Mesenchymal stem cell (in vitro differentiated cells and primary cell): Measurements from ENCODE around the gene RHOBTB3.

Experiments
- DNase-seq: peaks from one replicate; pipeline ENCODE4 v3.0.0-alpha.2; 2013
- H2AFZ ChIP-seq: one replicate; pipeline ENCODE4 v1.6.1; 2013; ENCODE audit warnings: low read depth, mild to moderate bottlenecking, control low read depth, inconsistent platforms, low read length, moderate library complexity
- H2AK5ac ChIP-seq: 2 replicates; pipeline ENCODE4 v1.6.1; 2013; ENCODE audit warnings: low read length, moderate library complexity, mild to moderate bottlenecking, inconsistent platforms; ENCODE audit not compliant: severe bottlenecking
- H2BK120ac ChIP-seq: one replicate; pipeline ENCODE4 v1.6.1; 2013; ENCODE audit warnings: low read depth, mild to moderate bottlenecking, inconsistent platforms, low read length, moderate library complexity
- H2BK12ac ChIP-seq, 2 experiments: one replicate each; pipeline ENCODE4 v1.6.1; 2013; ENCODE audit warnings: inconsistent platforms in 2 of 2, low read length in 2 of 2, mild to moderate bottlenecking in 2 of 2, moderate library complexity in 2 of 2, control low read depth in 1 of 2
- H2BK15ac ChIP-seq: one replicate; pipeline ENCODE4 v1.6.1; 2013; ENCODE audit warnings: mild to moderate bottlenecking, low read depth, inconsistent platforms; ENCODE audit not compliant: poor library complexity, severe bottlenecking
- H2BK5ac ChIP-seq: 2 replicates; pipeline ENCODE4 v1.6.1; 2013; ENCODE audit warnings: low read depth, mild to moderate bottlenecking, low read length, control low read depth, inconsistent platforms; ENCODE audit not compliant: poor library complexity, severe bottlenecking
- H3K14ac ChIP-seq, 2 experiments: one replicate each; pipeline ENCODE4 v1.6.1; 2013; ENCODE audit warnings: inconsistent platforms in 2 of 2, low read length in 2 of 2, control low read depth in 1 of 2, mild to moderate bottlenecking in 1 of 2, moderate library complexity in 1 of 2
- H3K18ac ChIP-seq, 2 experiments: one replicate each; pipeline ENCODE4 v1.6.1; 2013; ENCODE audit warnings: inconsistent platforms in 2 of 2, low read length in 2 of 2, control low read depth in 1 of 2, low read depth in 1 of 2, mild to moderate bottlenecking in 1 of 2
- H3K23ac ChIP-seq, 2 experiments: one replicate each; pipeline ENCODE4 v1.6.1; 2013; ENCODE audit warnings: inconsistent platforms in 2 of 2, low read length in 2 of 2, mild to moderate bottlenecking in 2 of 2, moderate library complexity in 2 of 2, control low read depth in 1 of 2
- H3K27ac ChIP-seq: 2 replicates; pipeline ENCODE4 v1.5.1; 2013; ENCODE audit warnings: mild to moderate bottlenecking, moderate library complexity, low read length, control low read depth, inconsistent platforms; ENCODE audit not compliant: poor library complexity, severe bottlenecking
- H3K27me3 ChIP-seq, 2 experiments: 2 replicates each; pipeline versions ENCODE4 v1.6.1 to v1.7.0; 2013; ENCODE audit warnings: low read length in 2 of 2, mild to moderate bottlenecking in 2 of 2, moderate library complexity in 2 of 2, control low read depth in 1 of 2, inconsistent platforms in 1 of 2; ENCODE audit not compliant: control insufficient read depth in 1 of 2, insufficient read depth in 1 of 2
- H3K36me3 ChIP-seq, 2 experiments: 2 replicates each; pipeline versions ENCODE4 v1.6.1 to v1.7.0; 2013; ENCODE audit warnings: low read length in 2 of 2, control low read depth in 1 of 2, inconsistent platforms in 1 of 2, low read depth in 1 of 2, mild to moderate bottlenecking in 1 of 2; ENCODE audit not compliant: insufficient read depth in 2 of 2, control insufficient read depth in 1 of 2
- H3K4ac ChIP-seq, 2 experiments: one replicate each; pipeline ENCODE4 v1.6.1; 2013; ENCODE audit warnings: inconsistent platforms in 2 of 2, low read length in 2 of 2, mild to moderate bottlenecking in 2 of 2, moderate library complexity in 2 of 2, control low read depth in 1 of 2, low read depth in 1 of 2
- H3K4me1 ChIP-seq: 2 replicates; pipeline ENCODE4 v1.6.1; 2013; ENCODE audit warnings: low read depth, low read length, control low read depth; ENCODE audit not compliant: control insufficient read depth, insufficient read depth
- H3K4me2 ChIP-seq: 2 replicates; pipeline ENCODE4 v1.6.1; 2013; ENCODE audit warnings: low read length, mild to moderate bottlenecking, inconsistent platforms; ENCODE audit not compliant: poor library complexity, severe bottlenecking
- H3K4me3 ChIP-seq, 2 experiments: 2 replicates each; pipeline versions ENCODE4 v1.5.1 to v1.7.0; 2013; ENCODE audit warnings: low read length in 2 of 2, mild to moderate bottlenecking in 2 of 2, control low read depth in 1 of 2, low read depth in 1 of 2; ENCODE audit not compliant: insufficient read depth in 1 of 2
- H3K79me1 ChIP-seq: replicated peaks from 2 replicates; pipeline ENCODE4 v1.6.1; 2013; ENCODE audit warnings: mild to moderate bottlenecking, control low read depth, low read length, inconsistent platforms; ENCODE audit not compliant: poor library complexity, severe bottlenecking
- H3K9ac ChIP-seq: 2 replicates; pipeline ENCODE4 v1.7.0; 2013; ENCODE audit warnings: mild to moderate bottlenecking, low read length, moderate library complexity
- H3K9me3 ChIP-seq: 2 replicates; pipeline ENCODE4 v1.7.0; 2013; ENCODE audit warnings: mild to moderate bottlenecking, low read length; ENCODE audit not compliant: control insufficient read depth
- H4K8ac ChIP-seq: one replicate; pipeline ENCODE4 v1.6.1; 2013; ENCODE audit warnings: inconsistent platforms, mild to moderate bottlenecking, low read length, moderate library complexity
- H4K91ac ChIP-seq: one replicate; pipeline ENCODE4 v1.6.1; 2013; ENCODE audit warnings: mild to moderate bottlenecking, low read length, inconsistent platforms
- WGBS: methylation state at CpG from one replicate; pipeline ENCODE4 v1.1.7; 2013; ENCODE audit warnings: mixed read lengths; 5-methylcytosine and 5-hydroxymethylcytosine counted together

Gene RHOBTB3

DNA sequence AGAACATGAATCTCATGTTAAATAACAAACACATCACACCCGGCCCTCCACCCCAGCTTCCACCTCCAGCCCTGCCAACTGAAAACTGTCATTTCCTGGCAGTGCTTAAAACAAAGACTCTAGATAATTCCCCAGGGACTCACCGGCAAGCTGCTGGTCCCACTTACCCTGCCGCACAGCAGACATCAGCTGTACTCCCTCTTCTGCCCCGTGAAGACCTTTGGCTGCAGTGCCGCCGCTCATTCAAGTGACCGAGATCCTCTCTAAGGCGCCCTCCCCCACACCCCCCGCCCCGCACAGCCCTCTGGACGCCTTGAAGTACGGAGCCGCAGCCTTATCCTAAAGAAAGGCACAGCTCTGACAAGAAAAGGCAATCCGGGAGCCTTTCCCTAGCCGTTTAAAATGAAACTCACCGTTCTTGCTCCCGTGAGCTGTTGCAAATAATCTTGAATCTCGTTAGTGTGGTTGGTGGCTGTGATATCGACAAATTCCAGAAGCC lies 91.0 kb downstream of the RHOBTB3 start:
- Histone ChIP-seq H3K23ac (peak overlapping the region in 1 of 2 experiments; percentile 34), H3K4me3 (peak overlapping the region; percentile 78 to 89), H3K79me1 (peaks cover 1% of the 10 kb centered on the region), H3K18ac (peak overlapping the region; percentile 58 to 82), H4K91ac (no peak overlapping the region), H2AFZ (no peak overlapping the region), H3K4me1 (peaks cover 28% of the 10 kb centered on the region), H2AK5ac (no peak overlapping the region), H3K27me3 (no peaks in the 10 kb centered on the region), H3K14ac (no peak overlapping the region), H2BK5ac (no peak overlapping the region), H3K36me3 (peaks cover 1 to 28% of the 10 kb centered on the region in 2 experiments), H3K4ac (peak overlapping the region in 1 of 2 experiments; percentile 12), H3K27ac (peak overlapping the region; percentile 89), H2BK12ac (peak overlapping the region in 1 of 2 experiments; percentile 84), H3K9ac (peak overlapping the region; percentile 93), H4K8ac (no peak overlapping the region), H3K4me2 (peak overlapping the region; percentile 66), H2BK120ac (peak overlapping the region; percentile 50), H2BK15ac (no peak overlapping the region), H3K9me3 (no peaks in the 10 kb centered on the region)
- WGBS: under 1% methylated on average over 19 of the region's 19 CpGs
- peak; percentile 72 for DNase-seq

DNA sequence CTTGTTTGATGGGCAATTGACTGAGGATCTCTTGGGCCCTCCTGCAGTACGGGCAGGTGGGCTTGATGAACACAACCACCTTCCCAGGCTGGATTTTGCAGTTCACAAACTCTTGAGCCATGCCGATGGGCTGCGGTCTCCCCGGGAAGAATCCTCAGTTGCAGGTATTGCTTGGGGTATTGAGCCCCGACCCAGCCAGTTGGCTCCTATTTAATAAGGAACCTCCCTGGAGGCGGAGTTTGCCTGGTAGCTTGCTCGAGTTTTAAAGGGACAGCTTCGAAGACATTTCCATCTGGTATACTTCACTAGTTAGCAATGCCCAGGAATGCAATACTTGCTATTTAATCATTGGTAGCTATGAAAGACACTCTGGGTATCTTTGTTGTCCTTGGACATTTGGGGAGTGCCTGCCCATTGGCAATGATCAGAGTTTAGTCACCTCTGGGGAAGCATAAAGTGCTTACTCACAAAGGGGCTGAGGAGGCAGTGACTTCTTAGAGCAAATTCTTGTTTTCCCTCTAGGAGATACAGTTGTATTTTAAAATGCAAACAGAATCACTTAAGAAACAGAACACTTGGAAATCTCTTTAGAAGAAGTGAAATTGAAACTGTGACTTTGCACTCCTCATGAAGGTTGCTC lies 91.5 kb downstream of the RHOBTB3 start, which contains the start of gene GLRX:
GLRX (minus strand) TSS at position 185 of the 640 bp plus-strand sequence; CDS start at position 121, 64 bp downstream.
- Histone ChIP-seq H3K4me1 (peaks cover 22% of the 10 kb centered on the region), H2BK12ac (peak within 1 kb of the TSS; percentile 97 to 99), H2BK120ac (peak within 1 kb of the TSS; percentile 98), H3K4me2 (peak within 1 kb of the TSS; percentile 66), H3K4me3 (peak within 1 kb of the TSS; percentile 78 to 89), H4K91ac (peak within 1 kb of the TSS; percentile 98), H3K36me3 (peaks cover 0 to 22% of the 10 kb centered on the region in 2 experiments), H3K27ac (peak within 1 kb of the TSS; percentile 96), H4K8ac (peak within 1 kb of the TSS; percentile 98), H2AK5ac (peak within 1 kb of the TSS; percentile 97), H3K4ac (peak within 1 kb of the TSS; percentile 77 to 97), H3K27me3 (no peaks in the 10 kb centered on the region), H3K79me1 (peaks cover 1% of the 10 kb centered on the region), H3K9me3 (no peaks in the 10 kb centered on the region), H2BK5ac (peak within 1 kb of the TSS; percentile 61), H3K23ac (peak within 1 kb of the TSS in 1 of 2 experiments; percentile 46), H3K18ac (peak within 1 kb of the TSS; percentile 92 to 99), H3K14ac (peak within 1 kb of the TSS; percentile 8 to 96), H2AFZ (no peak within 1 kb of the TSS), H2BK15ac (peak within 1 kb of the TSS; percentile 74), H3K9ac (peak within 1 kb of the TSS; percentile 93)
- 0% methylated on average over 8 of the region's 8 CpGs for WGBS
- DNase-seq: peak; percentile 92

DNA sequence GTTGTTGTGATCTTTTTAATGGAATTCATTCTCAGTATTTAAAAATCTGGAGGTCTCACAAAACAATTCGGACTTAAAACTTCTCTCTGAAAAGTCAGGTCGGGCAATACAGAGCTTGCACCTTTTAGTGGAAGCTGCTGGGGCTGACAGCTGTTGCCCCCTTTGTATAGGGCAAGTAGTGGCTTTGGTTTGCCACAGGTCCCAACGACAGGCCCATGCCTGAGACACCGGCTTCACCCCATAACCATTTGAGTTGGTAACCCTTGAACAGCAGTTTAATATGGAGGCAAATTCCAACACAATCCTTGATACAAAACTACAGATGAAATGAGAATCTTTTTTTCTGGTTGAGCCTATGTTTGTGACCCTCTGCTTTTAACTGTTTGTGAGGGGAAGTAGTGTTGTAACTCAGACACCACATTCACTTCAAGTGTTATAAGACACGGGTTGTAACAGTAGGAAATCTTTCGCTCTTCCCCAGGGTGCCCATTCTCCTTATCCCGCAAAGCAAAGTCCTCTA lies 92.1 kb downstream of the RHOBTB3 start:
- no peak for DNase-seq
- peak overlapping the region; percentile 97 for H2AK5ac ChIP-seq
- peaks cover 0 to 16% of the 10 kb centered on the region in 2 experiments for H3K36me3 ChIP-seq
- H3K9ac ChIP-seq: peak overlapping the region; percentile 93
- peak overlapping the region; percentile 98 for H2BK120ac ChIP-seq
- WGBS: 4% methylated on average over 3 of the region's 7 CpGs
- H2BK12ac ChIP-seq: peak overlapping the region; percentile 97 to 99
- H3K18ac ChIP-seq: peak overlapping the region; percentile 92 to 99
- H3K27ac ChIP-seq: peak overlapping the region; percentile 96
- peak overlapping the region in 1 of 2 experiments; percentile 96 for H3K14ac ChIP-seq
- peaks cover 18% of the 10 kb centered on the region for H3K4me1 ChIP-seq
- peak overlapping the region in 1 of 2 experiments; percentile 89 for H3K4me3 ChIP-seq
- H3K79me1 ChIP-seq: peaks cover 1% of the 10 kb centered on the region
- H3K4me2 ChIP-seq: peak overlapping the region; percentile 8
- H3K9me3 ChIP-seq: no peaks in the 10 kb centered on the region
- no peak overlapping the region for H2AFZ ChIP-seq
- no peaks in the 10 kb centered on the region for H3K27me3 ChIP-seq
- peak overlapping the region; percentile 98 for H4K91ac ChIP-seq
- peak overlapping the region; percentile 74 for H2BK15ac ChIP-seq
- H3K4ac ChIP-seq: peak overlapping the region; percentile 77 to 97
- peak overlapping the region; percentile 61 for H2BK5ac ChIP-seq
- H3K23ac ChIP-seq: peak overlapping the region in 1 of 2 experiments; percentile 46
- peak overlapping the region; percentile 98 for H4K8ac ChIP-seq
